C4-2B (cell line): ENCODE measurements around the gene WDCP.

ENCODE experiments used
- CTCF ChIP-seq: fragments of 450-650 bp; conservative IDR thresholded peaks from 2 replicates; pipeline ENCODE4 v1.5.1; 2017; ENCODE audit warnings: mild to moderate bottlenecking
- ZFX ChIP-seq: fragments of 450-650 bp; IDR thresholded peaks from 2 replicates; pipeline ENCODE4 v1.6.1; 2017

- TF ChIP-seq CTCF: no peak
- TF ChIP-seq ZFX: no peak
Measured at GRCh38 chr2:24065341-24065740, 18.1 kb upstream of the WDCP start.
